Parathyroid adenoma (tissue), 2 donors: ENCODE data around the gene SIGLEC1.
A peak's percentile ranks its signal among the peaks of the same experiment; 100 is the strongest.

Source experiments
- H2AFZ ChIP-seq: fragments of 300-600 bp; sonication (generic); one replicate; pipeline ENCODE4 v1.7.0; 2017; ENCODE audit warnings: antibody characterized with exemption, mild to moderate bottlenecking
- H3K27ac ChIP-seq: fragments of 300-600 bp; sonication (generic); one replicate; pipeline ENCODE4 v1.7.0; 2017
- H3K27me3 ChIP-seq: fragments of 300-600 bp; sonication (generic); one replicate; pipeline ENCODE4 v1.7.0; 2017; ENCODE audit warnings: low read length; ENCODE audit not compliant: control insufficient read depth, insufficient read depth
- H3K36me3 ChIP-seq: fragments of 300-600 bp; sonication (generic); one replicate; pipeline ENCODE4 v1.7.0; 2017; ENCODE audit warnings: low read length; ENCODE audit not compliant: control insufficient read depth, insufficient read depth
- H3K4me1 ChIP-seq: fragments of 300-600 bp; sonication (generic); one replicate; pipeline ENCODE4 v1.7.0; 2017; ENCODE audit warnings: control low read depth
- H3K4me2 ChIP-seq: fragments of 300-600 bp; sonication (generic); one replicate; pipeline ENCODE4 v1.7.0; 2017; ENCODE audit warnings: low read length
- H3K4me3 ChIP-seq: fragments of 300-600 bp; sonication (generic); one replicate; pipeline ENCODE4 v1.7.0; 2017; ENCODE audit warnings: low read depth, low read length
- H3K79me2 ChIP-seq: fragments of 300-600 bp; sonication (generic); one replicate; pipeline ENCODE4 v1.7.0; 2017; ENCODE audit warnings: control low read depth
- H3K9ac ChIP-seq: fragments of 300-600 bp; sonication (generic); one replicate; pipeline ENCODE4 v1.7.0; 2017; ENCODE audit warnings: mild to moderate bottlenecking
- H3K9me3 ChIP-seq: fragments of 300-600 bp; sonication (generic); one replicate; pipeline ENCODE4 v1.7.0; 2017; ENCODE audit warnings: low read length; ENCODE audit not compliant: control insufficient read depth
- CTCF ChIP-seq: fragments of 300-600 bp; sonication (generic); IDR thresholded peaks from one replicate; pipeline ENCODE4 v1.7.0; 2017; ENCODE audit warnings: antibody characterized with exemption, mild to moderate bottlenecking
- donor health status: primary hyperparathyroidism.

The SIGLEC1 gene

DNA sequence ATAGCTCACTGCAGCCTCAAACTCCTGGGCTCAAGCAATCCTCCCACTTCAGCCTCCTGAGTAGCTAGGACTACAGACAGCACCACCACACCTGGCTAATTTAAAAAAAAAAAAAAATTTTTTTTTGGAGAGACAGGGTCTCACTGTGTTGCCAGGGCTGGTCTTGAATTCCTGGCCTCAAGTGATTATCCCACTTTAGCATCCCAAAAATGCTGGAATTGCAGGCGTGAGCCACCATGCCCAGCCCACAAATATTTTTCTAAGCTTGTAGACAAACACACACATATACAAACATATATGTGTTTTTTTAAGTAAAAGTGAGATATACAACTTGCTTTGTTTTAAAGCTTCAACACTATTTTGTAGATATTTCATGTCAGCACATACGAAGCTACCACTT, 30.9 kb upstream of the SIGLEC1 start:
- no peaks in the 10 kb centered on the region for H3K36me3 ChIP-seq
- no peak overlapping the region for H3K4me2 ChIP-seq
- H2AFZ ChIP-seq: no peak overlapping the region
- H3K27ac ChIP-seq: no peak overlapping the region
- no peaks in the 10 kb centered on the region for H3K9me3 ChIP-seq
- no peaks in the 10 kb centered on the region for H3K27me3 ChIP-seq
- no peaks in the 10 kb centered on the region for H3K79me2 ChIP-seq
- peaks cover 34% of the 10 kb centered on the region for H3K4me1 ChIP-seq
- H3K4me3 ChIP-seq: no peak overlapping the region
- no peak for TF ChIP-seq CTCF
- no peak overlapping the region for H3K9ac ChIP-seq

- H3K4me2 ChIP-seq: no peak overlapping the region
- no peak overlapping the region for H2AFZ ChIP-seq
- H3K27me3 ChIP-seq: no peaks in the 10 kb centered on the region
- H3K79me2 ChIP-seq: no peaks in the 10 kb centered on the region
- H3K4me3 ChIP-seq: no peak overlapping the region
- H3K9ac ChIP-seq: no peak overlapping the region
- no peaks in the 10 kb centered on the region for H3K9me3 ChIP-seq
- H3K27ac ChIP-seq: no peak overlapping the region
- H3K4me1 ChIP-seq: peaks cover 44% of the 10 kb centered on the region
- no peaks in the 10 kb centered on the region for H3K36me3 ChIP-seq
- no peak for TF ChIP-seq CTCF
Observed at GRCh38 chr20:3741836-3742458, 29.5 kb upstream of the SIGLEC1 start.

GRCh38 chr20:3740615-3741301, 28.4 kb upstream of the SIGLEC1 start:
- Histone ChIP-seq H3K79me2 (no peaks in the 10 kb centered on the region), H3K27me3 (no peaks in the 10 kb centered on the region), H3K27ac (peak overlapping the region; percentile 42), H3K4me3 (no peak overlapping the region), H3K9me3 (no peaks in the 10 kb centered on the region), H3K36me3 (no peaks in the 10 kb centered on the region), H2AFZ (no peak overlapping the region), H3K4me1 (peaks cover 41% of the 10 kb centered on the region), H3K9ac (no peak overlapping the region), H3K4me2 (no peak overlapping the region)
- no peak for TF ChIP-seq CTCF

GRCh38 chr20:3739926-3740451, 27.6 kb upstream of the SIGLEC1 start:
- Histone ChIP-seq H3K4me2 (no peak overlapping the region), H3K9ac (no peak overlapping the region), H3K27ac (peak overlapping the region; percentile 42), H3K36me3 (no peaks in the 10 kb centered on the region), H3K4me1 (peaks cover 36% of the 10 kb centered on the region), H2AFZ (peak overlapping the region; percentile 79), H3K27me3 (no peaks in the 10 kb centered on the region), H3K79me2 (no peaks in the 10 kb centered on the region), H3K4me3 (no peak overlapping the region), H3K9me3 (no peaks in the 10 kb centered on the region)
- no peak for TF ChIP-seq CTCF
